Measurements from ENCODE around the gene FAM227A. TPM values are rescaled to one million over a fixed set of nuclear protein-coding genes. Genes with fewer than 3 reads are reported as not detected.

The FAM227A gene
- total and polyA plus RNA-seq, 2 of the 13 experiments (the other 11 are each of a cell fraction or from before 2014, with no cell fraction given), result 1.0 to 1.5 TPM

- TF ChIP-seq ZHX2 (IDR thresholded peaks at IDR 0.05; ENCODE audit: low read depth) (peak; percentile 64; the same call in 1 of the 2 replicates), ZHX2 (CRISPR knock-in tag; IDR thresholded peaks at IDR 0.05; ENCODE audit: borderline replicate concordance) (no peak), IRF9 (CRISPR knock-in tag; IDR thresholded peaks at IDR 0.05; ENCODE audit: borderline replicate concordance) (0 out of 2 replicates have a peak, but pooled peaks have one; percentile 66), PBX2 (CRISPR knock-in tag; IDR thresholded peaks at IDR 0.05) (peak; percentile 100), DR1 (CRISPR knock-in tag; IDR thresholded peaks at IDR 0.05) (peak; percentile 47; the same call in 1 of the 2 replicates), ZNF136 (CRISPR knock-in tag; IDR thresholded peaks at IDR 0.05; ENCODE audit: low read depth) (0 out of 2 replicates have a peak, but pooled peaks have one; percentile 41), ZFP1 (CRISPR knock-in tag; IDR thresholded peaks at IDR 0.05) (no peak), ZNF225 (CRISPR knock-in tag; IDR thresholded peaks at IDR 0.05) (0 out of 2 replicates have a peak, but pooled peaks have one; percentile 59), HBP1 (CRISPR knock-in tag; IDR thresholded peaks at IDR 0.05; ENCODE audit: low read depth) (0 out of 2 replicates have a peak, but pooled peaks have one; percentile 26), MATR3 (CRISPR knock-in tag; IDR thresholded peaks at IDR 0.05) (no peak), ZNF430 (CRISPR knock-in tag; IDR thresholded peaks at IDR 0.05) (no peak), GLMP (CRISPR knock-in tag; IDR thresholded peaks at IDR 0.05; ENCODE audit: borderline replicate concordance) (no peak), DMAP1 (CRISPR knock-in tag; IDR thresholded peaks at IDR 0.05) (0 out of 2 replicates have a peak, but pooled peaks have one; percentile 17), POLR2AphosphoS2 (IDR thresholded peaks at IDR 0.05; ENCODE audit: low read depth, low read length) (no peak), POLR2AphosphoS5 (IDR thresholded peaks at IDR 0.05; ENCODE audit: low read depth, low read length) (peak; percentile 86), PBX3 (CRISPR knock-in tag; IDR thresholded peaks at IDR 0.05; ENCODE audit: borderline replicate concordance) (peak; percentile 99; the same call in 1 of the 2 replicates)
These were observed 49.3 kb upstream of the FAM227A start, which contains the start of gene GTPBP1 (continued) for GRCh38 chr22:38705235-38706100.

Data from HepG2 (cell line).